Measurements from ENCODE around the gene JUNB.

- no peak for TF ChIP-seq POLR2A (IDR thresholded peaks at IDR 0.05)
- TF ChIP-seq, protein P1, sequence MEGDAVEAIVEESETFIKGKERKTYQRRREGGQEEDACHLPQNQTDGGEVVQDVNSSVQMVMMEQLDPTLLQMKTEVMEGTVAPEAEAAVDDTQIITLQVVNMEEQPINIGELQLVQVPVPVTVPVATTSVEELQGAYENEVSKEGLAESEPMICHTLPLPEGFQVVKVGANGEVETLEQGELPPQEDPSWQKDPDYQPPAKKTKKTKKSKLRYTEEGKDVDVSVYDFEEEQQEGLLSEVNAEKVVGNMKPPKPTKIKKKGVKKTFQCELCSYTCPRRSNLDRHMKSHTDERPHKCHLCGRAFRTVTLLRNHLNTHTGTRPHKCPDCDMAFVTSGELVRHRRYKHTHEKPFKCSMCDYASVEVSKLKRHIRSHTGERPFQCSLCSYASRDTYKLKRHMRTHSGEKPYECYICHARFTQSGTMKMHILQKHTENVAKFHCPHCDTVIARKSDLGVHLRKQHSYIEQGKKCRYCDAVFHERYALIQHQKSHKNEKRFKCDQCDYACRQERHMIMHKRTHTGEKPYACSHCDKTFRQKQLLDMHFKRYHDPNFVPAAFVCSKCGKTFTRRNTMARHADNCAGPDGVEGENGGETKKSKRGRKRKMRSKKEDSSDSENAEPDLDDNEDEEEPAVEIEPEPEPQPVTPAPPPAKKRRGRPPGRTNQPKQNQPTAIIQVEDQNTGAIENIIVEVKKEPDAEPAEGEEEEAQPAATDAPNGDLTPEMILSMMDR (IDR thresholded peaks at IDR 0.05) = no peak
These were observed 3.8 kb upstream of the JUNB start for GRCh38 chr19:12787458-12787857.

Measured in gastroesophageal sphincter (tissue), 3 donors.